HL-60 (cell line): Measurements from ENCODE around the gene ALDH3A2.

ENCODE experiments used
- DNase-seq, 2 experiments: peaks; one replicate each; pipeline ENCODE4 v3.0.0-alpha.2; 2010 to 2020; ENCODE audit warnings: low read depth in 1 of 2, low spot score in 1 of 2
- H3K27ac ChIP-seq: fragments of 250-450 bp; sonication (Bioruptor Pico); replicated peaks from 2 replicates; pipeline ENCODE4 v1.5.1; 2020; ENCODE audit warnings: mild to moderate bottlenecking, moderate library complexity
- H3K27me3 ChIP-seq: fragments of 250-450 bp; sonication (Bioruptor Pico); 2 replicates; pipeline ENCODE4 v1.5.1; 2021; ENCODE audit warnings: mild to moderate bottlenecking, moderate library complexity; ENCODE audit not compliant: insufficient read depth, poor library complexity, severe bottlenecking
- H3K4me3 ChIP-seq: replicated peaks from 2 replicates; pipeline ENCODE4 v1.5.1; 2011; ENCODE audit warnings: mild to moderate bottlenecking, control low read depth, low read length; ENCODE audit not compliant: insufficient read depth
- GABPA ChIP-seq: IDR thresholded peaks from 2 replicates; pipeline ENCODE4 v1.6.1; 2012; ENCODE audit warnings: low read depth
- POLR2AphosphoS5 ChIP-seq: IDR thresholded peaks from 2 replicates; pipeline ENCODE4 v1.6.1; 2012; ENCODE audit warnings: low read depth
- REST ChIP-seq: IDR thresholded peaks from 2 replicates; pipeline ENCODE4 v1.6.1; 2012; ENCODE audit warnings: low read depth; ENCODE audit not compliant: insufficient replicate concordance
- SPI1 ChIP-seq: IDR thresholded peaks from 2 replicates; pipeline ENCODE4 v1.6.1; 2012; ENCODE audit warnings: low read depth, mild to moderate bottlenecking, borderline replicate concordance
- TF ChIP-seq, protein P1 (sequence below): IDR thresholded peaks from one replicate; pipeline ENCODE4 v1.5.1; 2011; ENCODE audit warnings: low read length, control low read depth, inconsistent platforms; ENCODE audit not compliant: insufficient read depth

Gene ALDH3A2

DNA sequence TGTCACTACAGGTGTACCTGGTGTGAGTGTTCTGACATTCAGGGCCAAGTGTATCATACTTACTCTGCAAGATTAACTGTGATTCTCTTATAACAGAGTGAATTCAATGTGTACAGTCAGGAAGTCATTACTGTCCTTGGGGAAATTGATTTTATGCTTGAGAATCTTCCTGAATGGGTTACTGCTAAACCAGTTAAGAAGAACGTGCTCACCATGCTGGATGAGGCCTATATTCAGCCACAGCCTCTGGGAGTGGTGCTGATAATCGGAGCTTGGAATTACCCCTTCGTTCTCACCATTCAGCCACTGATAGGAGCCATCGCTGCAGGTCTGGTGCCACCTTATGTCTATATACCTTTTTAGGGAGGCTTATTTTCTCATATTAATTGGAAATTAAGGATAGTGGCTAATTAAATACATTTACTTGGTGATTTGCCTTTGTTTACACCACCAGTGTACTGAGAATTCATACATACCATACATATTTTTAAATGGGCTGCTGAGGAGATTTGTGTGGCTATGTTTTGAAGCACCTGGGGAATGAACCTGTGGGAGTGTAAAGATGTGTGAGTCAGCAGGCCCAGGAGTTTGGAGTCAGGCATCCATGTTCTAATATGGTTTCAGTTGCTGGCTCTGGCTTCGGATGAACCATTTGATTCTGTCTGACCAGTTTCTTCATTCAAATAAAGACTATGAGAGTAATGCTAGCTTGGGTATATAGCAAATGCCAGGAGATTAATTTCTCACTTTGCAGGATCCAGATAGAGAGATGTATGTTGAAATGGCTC lies 3.1 kb downstream of the ALDH3A2 start:
- no peak for DNase-seq
- H3K27me3 ChIP-seq: no peaks in the 10 kb centered on the region
- H3K27ac ChIP-seq: no peak overlapping the region
- no peak for TF ChIP-seq REST
- TF ChIP-seq, protein P1, sequence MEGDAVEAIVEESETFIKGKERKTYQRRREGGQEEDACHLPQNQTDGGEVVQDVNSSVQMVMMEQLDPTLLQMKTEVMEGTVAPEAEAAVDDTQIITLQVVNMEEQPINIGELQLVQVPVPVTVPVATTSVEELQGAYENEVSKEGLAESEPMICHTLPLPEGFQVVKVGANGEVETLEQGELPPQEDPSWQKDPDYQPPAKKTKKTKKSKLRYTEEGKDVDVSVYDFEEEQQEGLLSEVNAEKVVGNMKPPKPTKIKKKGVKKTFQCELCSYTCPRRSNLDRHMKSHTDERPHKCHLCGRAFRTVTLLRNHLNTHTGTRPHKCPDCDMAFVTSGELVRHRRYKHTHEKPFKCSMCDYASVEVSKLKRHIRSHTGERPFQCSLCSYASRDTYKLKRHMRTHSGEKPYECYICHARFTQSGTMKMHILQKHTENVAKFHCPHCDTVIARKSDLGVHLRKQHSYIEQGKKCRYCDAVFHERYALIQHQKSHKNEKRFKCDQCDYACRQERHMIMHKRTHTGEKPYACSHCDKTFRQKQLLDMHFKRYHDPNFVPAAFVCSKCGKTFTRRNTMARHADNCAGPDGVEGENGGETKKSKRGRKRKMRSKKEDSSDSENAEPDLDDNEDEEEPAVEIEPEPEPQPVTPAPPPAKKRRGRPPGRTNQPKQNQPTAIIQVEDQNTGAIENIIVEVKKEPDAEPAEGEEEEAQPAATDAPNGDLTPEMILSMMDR: no peak
- TF ChIP-seq SPI1: no peak
- no peak for TF ChIP-seq POLR2AphosphoS5
- H3K4me3 ChIP-seq: no peak overlapping the region

DNA sequence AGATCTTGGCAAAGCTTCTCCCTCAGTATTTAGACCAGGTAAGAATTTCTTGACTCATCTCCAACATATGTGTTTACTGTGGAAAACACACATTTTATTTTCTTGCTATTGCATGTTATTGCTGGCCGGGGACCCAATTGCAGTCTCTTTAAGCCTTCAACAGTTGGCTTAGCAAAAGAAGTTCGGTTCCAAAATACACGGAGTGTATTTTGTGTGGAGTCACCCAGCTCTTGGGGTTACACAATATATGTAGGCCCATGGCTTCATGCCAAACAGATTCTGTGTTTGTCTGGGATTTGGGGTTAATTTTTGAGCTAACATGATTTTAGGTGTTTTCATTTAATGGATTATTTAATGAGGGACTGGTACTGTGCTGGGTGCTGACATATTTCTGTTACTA lies 4.0 kb downstream of the ALDH3A2 start:
- no peak overlapping the region for H3K27ac ChIP-seq
- DNase-seq: no peak
- H3K4me3 ChIP-seq: no peak overlapping the region
- H3K27me3 ChIP-seq: no peaks in the 10 kb centered on the region
- TF ChIP-seq POLR2AphosphoS5: no peak
- TF ChIP-seq REST: no peak
- TF ChIP-seq, protein P1: no peak

- TF ChIP-seq REST (no peak), SPI1 (no peak), POLR2AphosphoS5 (no peak), GABPA (no peak)
- TF ChIP-seq, protein P1: no peak
- no peak for DNase-seq
- Histone ChIP-seq H3K27ac (no peak overlapping the region), H3K27me3 (no peaks in the 10 kb centered on the region), H3K4me3 (no peak overlapping the region)
Observed at GRCh38 chr17:19654342-19654886, 5.9 kb downstream of the ALDH3A2 start.
